Right atrium auricular region (tissue), 2 donors: Measurements from ENCODE around the gene PIM3. TPM values are rescaled to one million over a fixed set of nuclear protein-coding genes. Genes with fewer than 3 reads are reported as not detected.

Experiments used
- DNase-seq: peaks from one replicate; pipeline ENCODE4 v3.0.0-alpha.2; 2019; ENCODE audit warnings: low spot score
- H3K27ac ChIP-seq, 2 donors: fragments of 200-600 bp; sonication (generic); 1 replicate in 1 of 2; 2 replicates in 1 of 2; pipeline ENCODE4 v1.5.1; 2016 to 2019
- H3K27me3 ChIP-seq, 2 donors: fragments of 200-600 bp; sonication (generic); one replicate each; pipeline versions ENCODE4 v1.5.1 to v1.6.0; 2017 to 2019
- H3K36me3 ChIP-seq: fragments of 200-600 bp; sonication (generic); one replicate; pipeline ENCODE4 v1.5.1; 2016
- H3K4me1 ChIP-seq, 2 donors: fragments of 200-600 bp; sonication (generic); one replicate each; pipeline versions ENCODE4 v1.5.1 to v1.6.0; 2017 to 2019
- H3K4me3 ChIP-seq, 2 donors: fragments of 200-600 bp; sonication (generic); 1 replicate in 1 of 2; 2 replicates in 1 of 2; pipeline ENCODE4 v1.5.1; 2017 to 2019; ENCODE audit warnings: mild to moderate bottlenecking in 1 of 2, moderate library complexity in 1 of 2
- H3K9me3 ChIP-seq, 2 donors: fragments of 200-600 bp; sonication (generic); one replicate each; pipeline ENCODE4 v1.5.1; 2019
- CTCF ChIP-seq, 2 donors: fragments of 200-600 bp; sonication (generic); IDR thresholded peaks; one replicate each; pipeline ENCODE4 v1.5.1; 2019; ENCODE audit warnings: antibody characterized with exemption in 2 of 2
- total RNA-seq, 2 donors: library from RNA; depleted of rRNA; stranded (reverse); fragments of >200 nt; gene quantifications; one replicate each; pipeline ENCODE4 v1.1.0, GENCODE V29; 2016

Gene PIM3
- total RNA-seq, 2 donors from 2014 or later: 64.5 to 66.9 TPM

GRCh38 chr22:49968831-49969661 is 8.5 kb downstream of the PIM3 start:
- H3K4me1 ChIP-seq: peaks cover 0 to 85% of the 10 kb centered on the region in 2 donors
- no peaks in the 10 kb centered on the region for H3K9me3 ChIP-seq
- no peak for DNase-seq
- peak overlapping the region; percentile 96 to 98 for H3K27ac ChIP-seq
- H3K36me3 ChIP-seq: peaks cover 4% of the 10 kb centered on the region
- H3K27me3 ChIP-seq: no peaks in the 10 kb centered on the region
- no peak for TF ChIP-seq CTCF (IDR thresholded peaks at IDR 0.05)
- H3K4me3 ChIP-seq: no peak overlapping the region

GRCh38 chr22:49969751-49970527 is 9.4 kb downstream of the PIM3 start:
- no peak overlapping the region for H3K4me3 ChIP-seq
- no peaks in the 10 kb centered on the region for H3K9me3 ChIP-seq
- H3K27ac ChIP-seq: peak overlapping the region; percentile 96 to 98
- TF ChIP-seq CTCF (IDR thresholded peaks at IDR 0.05): no peak
- H3K27me3 ChIP-seq: no peaks in the 10 kb centered on the region
- no peak for DNase-seq
- peaks cover 0 to 76% of the 10 kb centered on the region in 2 donors for H3K4me1 ChIP-seq
- H3K36me3 ChIP-seq: no peaks in the 10 kb centered on the region

- no peak for TF ChIP-seq CTCF (IDR thresholded peaks at IDR 0.05)
- H3K4me3 ChIP-seq: peak overlapping the region; percentile 46 to 58
- no peaks in the 10 kb centered on the region for H3K36me3 ChIP-seq
- H3K4me1 ChIP-seq: peaks cover 0 to 69% of the 10 kb centered on the region in 2 donors
- H3K27ac ChIP-seq: peak overlapping the region; percentile 96 to 98
- H3K9me3 ChIP-seq: no peaks in the 10 kb centered on the region
- DNase-seq: peak; percentile 98
- H3K27me3 ChIP-seq: no peaks in the 10 kb centered on the region
Measured at GRCh38 chr22:49970528-49971231, 10.1 kb downstream of the PIM3 start.

- Histone ChIP-seq H3K27ac (peak overlapping the region; percentile 96 to 98), H3K9me3 (no peaks in the 10 kb centered on the region), H3K36me3 (no peaks in the 10 kb centered on the region), H3K27me3 (no peaks in the 10 kb centered on the region), H3K4me1 (peaks cover 0 to 61% of the 10 kb centered on the region in 2 donors), H3K4me3 (peak overlapping the region; percentile 46 to 58)
- DNase-seq: peak; percentile 86
- no peak for TF ChIP-seq CTCF (IDR thresholded peaks at IDR 0.05)
Measured at GRCh38 chr22:49971232-49972162, 10.9 kb downstream of the PIM3 start.
